Upper lobe of left lung (tissue), 4 donors: ENCODE measurements around the gene MIA2.

Experiments
- CTCF ChIP-seq, 6 experiments: fragments of 450-650 bp in 4 of 6; fragments of 200-600 bp in 2 of 6; sonication (generic) in 2 of 6; IDR thresholded peaks; one replicate each; pipeline ENCODE4 v1.5.1; 2016 to 2019; ENCODE audit warnings: antibody characterized with exemption in 6 of 6
- EP300 ChIP-seq, 4 donors: sonication (generic); formaldehyde crosslinking; IDR thresholded peaks; one replicate each; pipeline ENCODE4 v1.5.1; 2017; ENCODE audit warnings: antibody characterized with exemption in 4 of 4, control low read depth in 2 of 4

GRCh38 chr14:39343614-39344013 lies 109.9 kb downstream of the MIA2 start:
- TF ChIP-seq CTCF (IDR thresholded peaks at IDR 0.05) = no peak
- no peak for TF ChIP-seq EP300 (IDR thresholded peaks at IDR 0.05)
